GM18502 (cell line): ENCODE data around the gene SLC9A9.
A peak's percentile ranks its signal among the peaks of the same experiment; 100 is the strongest.

Experiments used
- ATAC-seq: cut with Tn5 transposase; IDR thresholded peaks from one replicate; pipeline ENCODE4 v1.9.1; 2021; ENCODE audit warnings: mild to moderate bottlenecking; ENCODE audit not compliant: unreplicated experiment, poor library complexity

Gene SLC9A9

DNA sequence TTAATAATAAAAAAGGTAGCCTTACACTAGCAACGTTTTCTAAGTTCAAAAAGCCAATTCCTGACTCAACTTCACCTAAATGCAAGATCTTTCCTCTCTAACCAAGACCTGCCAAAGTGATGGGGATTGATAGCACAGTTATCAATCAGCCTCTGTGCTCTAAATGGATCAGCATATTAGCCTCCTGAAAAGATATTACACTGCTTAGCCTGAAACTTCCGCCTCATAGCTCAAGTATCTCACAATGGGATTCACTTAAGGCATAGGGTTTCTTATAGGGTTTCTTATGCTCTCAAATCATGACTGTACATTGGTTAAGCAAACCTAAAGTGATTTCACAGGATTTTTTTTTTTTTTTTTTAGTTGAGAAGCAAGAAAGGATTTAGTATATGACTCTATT is 436 bp upstream of the SLC9A9 start:
- ATAC-seq: no peak

DNA sequence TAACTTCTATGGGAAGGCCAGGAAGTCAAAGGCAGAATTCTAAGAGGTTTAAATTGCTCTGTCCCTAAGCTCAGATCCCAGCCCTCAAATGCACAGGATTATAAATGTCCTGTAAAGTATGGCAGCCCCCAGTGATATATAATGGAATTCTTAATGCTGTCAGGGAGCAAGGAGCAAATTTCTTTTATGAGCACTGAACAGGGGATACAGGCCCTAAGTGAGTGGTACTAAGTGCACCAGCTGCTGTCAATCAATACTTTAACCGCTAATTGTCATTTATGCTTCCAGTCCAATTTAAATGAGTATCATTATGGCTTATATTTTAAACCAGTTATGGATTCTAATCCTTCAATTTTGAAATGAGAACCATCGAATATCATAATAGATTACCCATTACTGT is 4.7 kb downstream of the SLC9A9 start:
- ATAC-seq: no peak

DNA sequence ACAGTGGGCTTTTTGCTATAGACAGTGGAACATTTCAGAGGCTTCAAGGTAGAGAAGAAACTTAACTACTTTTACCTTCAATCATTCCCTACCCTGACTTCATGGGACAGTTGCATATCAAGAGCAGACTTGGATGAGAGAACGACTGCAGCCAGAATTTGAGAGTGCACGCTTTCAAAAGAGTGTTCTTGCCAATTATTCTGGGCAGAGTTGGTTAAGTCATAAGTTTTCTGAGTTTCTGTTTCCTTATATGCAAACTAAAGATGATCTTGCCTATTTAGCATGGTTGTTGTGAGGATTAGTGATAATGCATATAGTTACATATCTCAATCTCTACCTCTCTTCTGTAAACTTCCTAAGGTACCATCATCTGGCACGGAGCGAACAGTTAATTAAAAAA is 7.6 kb downstream of the SLC9A9 start:
- no peak for ATAC-seq

DNA sequence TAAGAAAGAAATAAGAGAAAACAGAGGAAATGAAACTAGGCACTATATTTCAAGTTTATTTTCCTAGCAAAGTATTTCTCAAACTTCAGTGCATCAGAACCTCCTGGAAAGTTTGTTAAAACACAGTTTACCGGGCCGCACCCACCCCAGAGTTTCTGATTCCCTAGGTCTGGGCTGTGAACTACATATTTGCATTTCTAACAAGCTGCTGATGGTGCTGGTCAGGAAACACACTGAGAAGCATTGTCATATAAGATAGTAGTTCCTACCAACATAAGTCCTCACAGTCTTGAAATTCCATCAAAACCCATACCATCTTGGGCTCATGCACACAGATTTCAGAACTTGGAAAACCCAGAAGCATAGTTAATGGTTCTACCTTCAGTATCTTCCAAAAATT is 8.3 kb downstream of the SLC9A9 start:
- peak; percentile 61 for ATAC-seq

DNA sequence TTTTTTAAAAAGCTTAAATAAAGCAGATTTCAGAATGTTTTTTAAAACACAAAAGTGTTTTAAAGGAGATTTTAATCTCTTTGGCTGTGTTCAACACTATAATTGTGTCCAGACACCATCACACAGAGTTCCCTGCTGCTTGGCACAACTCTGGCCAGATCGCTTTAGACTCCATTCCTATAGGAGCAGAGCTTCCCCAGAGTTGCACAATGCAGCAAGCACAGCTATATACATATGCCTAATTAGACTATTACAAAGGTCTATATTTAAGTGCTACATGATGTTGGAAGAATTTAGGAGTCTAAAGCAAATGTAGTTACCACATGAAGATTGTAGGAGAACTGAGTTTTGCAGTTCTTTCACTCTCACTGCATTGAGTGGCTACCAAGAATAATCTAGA is 11.2 kb downstream of the SLC9A9 start:
- no peak for ATAC-seq

DNA sequence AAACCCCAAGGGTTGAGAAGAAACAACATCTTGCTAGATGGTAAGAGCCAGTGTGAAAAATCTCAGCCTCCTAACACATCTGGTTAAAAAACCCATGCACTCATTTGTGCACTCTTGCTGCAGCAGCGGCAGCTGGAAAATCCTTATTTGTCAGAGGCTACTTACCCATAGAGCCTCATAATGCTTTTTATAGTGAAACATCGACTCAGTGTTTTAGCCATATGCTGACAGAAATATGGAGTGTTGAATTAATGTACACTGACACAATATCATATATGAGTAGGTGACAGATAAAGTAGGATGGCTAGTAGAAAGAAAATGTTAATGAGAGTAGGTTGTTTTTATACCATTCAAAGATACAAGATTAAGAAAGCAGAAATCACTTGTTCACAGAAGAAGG is 13.0 kb downstream of the SLC9A9 start:
- ATAC-seq: no peak

DNA sequence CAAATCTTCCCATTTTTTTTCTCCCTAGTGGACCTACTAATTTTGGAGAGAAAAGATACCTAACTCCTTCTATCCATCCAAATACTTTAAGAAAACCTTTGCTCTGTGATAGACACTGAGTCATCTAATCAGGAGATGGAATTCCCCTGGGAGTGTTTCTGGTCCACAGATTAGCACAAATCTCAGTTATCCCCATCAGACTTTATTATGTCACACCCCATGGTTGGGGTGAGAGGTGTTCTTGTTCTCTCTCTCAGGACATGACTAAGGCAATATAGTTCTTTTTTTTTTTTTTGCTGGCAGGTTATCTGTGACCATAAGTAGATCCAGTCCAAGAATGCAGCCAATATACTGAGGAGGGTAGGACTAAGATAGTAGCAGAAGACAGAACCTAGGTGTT is 15.8 kb downstream of the SLC9A9 start:
- peak; percentile 66 for ATAC-seq

DNA sequence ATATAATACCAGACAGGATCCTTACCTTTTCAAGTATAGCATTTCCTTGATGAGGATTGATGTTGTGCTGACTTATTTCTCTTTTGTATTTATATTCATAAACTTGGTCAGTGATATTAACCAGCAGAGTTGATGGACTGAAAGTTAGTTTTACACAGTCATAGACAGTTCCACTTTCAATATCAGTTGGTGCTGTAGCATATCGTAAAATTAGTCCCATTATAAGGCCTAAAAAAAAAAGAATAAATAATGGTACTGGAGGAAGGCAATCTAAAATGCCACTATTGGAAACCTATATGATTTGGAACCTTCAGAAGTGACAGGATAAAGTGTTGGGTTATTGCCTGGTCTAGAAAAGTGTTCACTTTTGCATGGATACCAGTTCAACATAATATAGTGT is 16.3 kb downstream of the SLC9A9 start:
- peak; percentile 82 for ATAC-seq

DNA sequence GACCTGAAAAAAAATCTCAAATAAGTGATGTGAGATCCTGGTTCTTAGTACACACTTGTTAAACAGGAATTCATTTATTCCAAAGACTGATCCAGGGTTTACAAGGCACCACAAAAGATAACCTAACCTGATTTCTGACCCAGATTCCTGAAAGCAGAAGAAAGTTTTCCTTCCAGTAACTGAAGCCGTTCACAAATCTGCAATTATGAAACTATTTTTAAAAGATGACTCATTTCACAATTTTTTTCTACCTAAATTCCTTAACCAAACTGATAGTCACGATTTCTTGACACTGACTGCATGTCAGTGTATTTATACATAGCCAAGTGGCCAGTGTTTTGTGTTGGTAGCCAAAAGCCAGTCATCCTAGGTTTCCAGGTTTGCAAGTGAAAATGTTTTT is 17.1 kb downstream of the SLC9A9 start:
- peak; percentile 37 for ATAC-seq

DNA sequence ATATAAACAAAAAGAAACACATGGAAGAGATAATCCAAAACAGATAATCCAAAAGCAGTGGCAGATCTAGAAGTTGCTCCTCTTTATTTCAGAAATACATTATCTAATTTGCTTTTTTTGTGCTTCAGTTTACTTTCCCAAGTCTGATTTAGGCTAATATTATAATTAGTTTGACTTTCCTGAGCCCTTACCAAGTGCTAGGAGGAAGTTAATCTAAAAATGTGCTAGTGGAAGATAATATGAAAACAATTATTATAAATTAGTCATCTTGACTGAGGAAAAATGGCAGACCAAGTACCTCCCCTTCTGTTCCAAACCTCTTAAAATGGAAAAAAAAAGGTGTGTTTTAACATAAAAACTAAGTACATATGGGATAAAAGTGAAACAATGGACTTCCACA is 17.5 kb downstream of the SLC9A9 start:
- no peak for ATAC-seq

DNA sequence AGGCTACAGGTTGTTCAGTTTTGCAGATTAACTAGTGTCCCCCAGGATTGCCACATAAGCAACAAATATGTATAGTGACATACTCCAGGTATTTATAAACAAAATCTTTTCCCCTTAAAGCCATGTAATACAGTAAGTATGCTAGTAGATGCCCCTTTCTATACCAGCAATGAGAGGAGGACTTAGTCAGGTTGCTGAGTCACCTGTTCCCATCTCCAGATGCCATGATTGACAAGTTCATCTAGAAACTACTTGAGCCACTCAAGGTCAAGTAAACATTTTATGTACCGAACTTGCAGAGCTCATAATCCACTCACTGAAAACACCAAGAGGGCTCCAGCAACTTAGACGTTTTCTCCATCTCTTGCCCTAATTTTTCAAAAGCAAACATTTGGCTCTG is 18.2 kb downstream of the SLC9A9 start:
- ATAC-seq: no peak

DNA sequence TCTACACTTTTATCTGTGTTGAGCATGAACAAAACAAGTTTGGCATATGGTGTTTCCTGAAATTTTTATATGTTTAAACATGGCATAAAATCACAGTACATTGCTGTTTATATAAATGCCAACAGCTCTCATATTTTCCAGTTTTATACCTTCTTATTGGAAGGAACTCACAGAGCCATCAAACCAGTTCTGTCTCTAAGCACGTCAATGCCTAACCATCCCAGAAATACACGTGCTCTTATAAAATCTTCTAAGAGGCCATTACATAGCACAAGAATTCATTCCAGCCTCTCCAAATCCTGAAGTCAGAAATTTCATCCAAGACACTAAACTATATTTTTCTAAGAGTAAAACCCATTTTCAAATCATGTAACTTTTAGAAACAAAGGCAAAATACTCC is 20.8 kb downstream of the SLC9A9 start:
- ATAC-seq: no peak

DNA sequence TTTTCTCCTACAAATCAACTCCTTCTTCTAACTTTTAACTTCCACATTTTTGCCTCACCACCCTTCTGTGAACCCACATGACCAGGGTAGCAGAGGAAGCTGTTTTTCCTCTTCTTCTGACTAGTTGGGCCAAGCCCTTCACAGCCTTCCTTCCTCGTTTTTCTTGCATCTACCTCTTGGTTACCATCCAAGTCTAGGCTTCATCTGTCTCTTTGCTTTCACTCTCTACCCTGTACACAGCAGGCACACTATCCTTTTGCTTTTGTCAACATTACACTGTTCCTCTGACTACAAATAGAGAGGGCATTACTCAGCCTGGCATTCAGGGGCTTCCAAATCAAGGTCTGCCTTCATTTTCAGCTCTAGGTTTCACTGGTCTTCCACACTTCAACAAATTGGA is 22.0 kb downstream of the SLC9A9 start:
- no peak for ATAC-seq

DNA sequence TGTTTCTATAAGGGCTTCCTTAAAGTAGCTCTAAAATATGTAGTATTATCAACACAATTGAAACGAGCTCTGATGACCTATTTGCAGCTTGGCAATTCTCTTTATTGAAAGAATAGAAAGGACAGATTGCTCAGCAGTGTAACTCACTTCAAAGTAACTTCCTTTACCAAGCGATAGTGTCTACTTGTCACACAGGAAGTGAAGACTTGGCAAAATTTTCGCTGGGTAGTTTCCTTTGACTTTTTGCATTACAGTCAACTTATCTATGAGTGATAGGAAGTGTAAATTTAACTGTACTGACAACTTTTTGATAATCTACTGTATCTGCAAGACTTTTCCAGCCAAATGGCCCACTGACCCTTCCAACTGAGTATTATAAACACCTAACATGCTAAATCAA is 22.8 kb downstream of the SLC9A9 start:
- ATAC-seq: peak; percentile 57

DNA sequence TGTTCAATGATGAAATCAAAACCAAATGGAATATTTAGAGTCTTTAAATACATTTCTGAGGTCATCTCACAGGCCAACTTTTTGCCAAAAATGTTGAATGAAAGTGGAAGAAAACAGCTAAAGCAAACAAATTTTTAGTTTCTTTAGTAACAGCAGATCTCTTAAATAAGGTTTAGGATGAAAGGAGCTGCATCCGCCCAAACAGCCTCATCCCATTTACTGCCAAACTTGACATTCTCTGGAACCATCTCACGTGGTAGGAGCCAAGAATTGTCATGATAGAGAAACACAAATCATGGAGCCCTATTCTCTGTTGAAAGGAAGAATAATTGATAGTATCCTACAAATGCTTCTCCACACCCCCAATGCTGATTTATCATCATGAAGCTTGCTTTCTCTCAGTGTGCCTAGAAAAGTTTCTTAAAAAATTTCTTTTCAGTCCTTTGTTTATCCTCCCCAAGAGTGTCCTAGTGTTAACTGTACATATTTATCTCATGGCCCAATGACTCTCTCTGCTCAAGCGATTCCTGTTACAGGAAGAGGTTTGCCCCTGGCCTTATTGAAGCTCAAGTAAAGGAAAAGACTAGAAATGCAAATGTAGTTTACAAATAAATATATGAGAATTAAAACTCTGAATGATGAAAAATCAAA is 23.4 kb downstream of the SLC9A9 start:
- no peak for ATAC-seq

DNA sequence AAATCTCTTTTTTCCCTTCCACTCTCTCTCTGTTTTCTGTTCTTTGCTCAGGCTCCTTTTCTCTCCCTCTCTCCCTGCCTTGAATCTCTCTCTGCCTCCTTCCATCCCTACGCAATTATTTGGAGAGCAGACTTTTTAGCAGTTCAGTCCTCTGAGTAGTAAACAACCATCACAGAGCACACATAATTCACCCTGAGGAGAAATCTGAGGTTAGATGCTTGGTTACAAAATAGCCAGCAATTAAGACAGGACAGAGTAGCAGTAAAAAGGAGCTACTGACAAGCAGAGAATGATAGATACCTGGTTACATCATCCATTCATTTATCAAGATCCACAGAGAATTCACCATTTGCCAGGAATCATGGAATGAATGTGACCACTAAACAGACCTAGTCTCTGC is 25.5 kb downstream of the SLC9A9 start:
- no peak for ATAC-seq

DNA sequence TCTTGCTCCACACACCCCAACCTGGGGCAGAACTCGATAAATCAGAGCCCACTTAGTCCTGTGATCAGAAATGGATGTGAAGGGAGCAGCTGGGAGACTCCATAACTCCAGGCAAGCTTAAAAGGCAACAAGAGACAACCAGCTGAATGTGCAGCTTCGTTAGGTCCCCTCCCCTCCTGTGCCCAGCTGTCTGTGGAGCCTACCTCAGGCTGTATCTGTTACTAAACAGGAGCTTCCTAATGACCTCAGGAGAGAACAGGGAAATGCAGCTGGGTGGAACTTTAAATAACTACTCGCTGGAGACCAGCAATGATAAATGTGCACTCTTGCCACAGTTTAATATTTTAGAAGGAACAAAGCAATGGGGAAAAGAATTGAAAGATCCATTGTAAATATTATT is 25.9 kb downstream of the SLC9A9 start:
- no peak for ATAC-seq

DNA sequence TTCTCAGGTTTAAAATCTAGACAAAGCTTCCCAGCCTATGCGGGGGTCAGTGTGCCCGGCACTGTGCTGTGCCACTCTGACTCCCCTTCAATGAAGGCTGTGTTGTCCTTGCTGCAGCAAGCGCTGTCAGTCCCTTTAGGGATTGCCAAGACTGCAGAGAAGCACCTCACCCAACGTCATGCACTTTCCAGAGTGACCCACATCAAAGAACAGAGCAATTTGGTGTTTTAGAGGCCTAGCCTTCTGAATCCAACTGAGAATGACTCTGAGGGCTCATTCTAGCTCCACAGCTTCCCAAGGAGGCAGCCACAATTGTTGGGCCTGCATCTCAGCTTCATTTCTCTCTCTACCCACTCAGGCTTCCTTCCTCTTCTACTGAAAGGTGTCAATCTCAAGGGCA is 26.4 kb downstream of the SLC9A9 start:
- no peak for ATAC-seq

DNA sequence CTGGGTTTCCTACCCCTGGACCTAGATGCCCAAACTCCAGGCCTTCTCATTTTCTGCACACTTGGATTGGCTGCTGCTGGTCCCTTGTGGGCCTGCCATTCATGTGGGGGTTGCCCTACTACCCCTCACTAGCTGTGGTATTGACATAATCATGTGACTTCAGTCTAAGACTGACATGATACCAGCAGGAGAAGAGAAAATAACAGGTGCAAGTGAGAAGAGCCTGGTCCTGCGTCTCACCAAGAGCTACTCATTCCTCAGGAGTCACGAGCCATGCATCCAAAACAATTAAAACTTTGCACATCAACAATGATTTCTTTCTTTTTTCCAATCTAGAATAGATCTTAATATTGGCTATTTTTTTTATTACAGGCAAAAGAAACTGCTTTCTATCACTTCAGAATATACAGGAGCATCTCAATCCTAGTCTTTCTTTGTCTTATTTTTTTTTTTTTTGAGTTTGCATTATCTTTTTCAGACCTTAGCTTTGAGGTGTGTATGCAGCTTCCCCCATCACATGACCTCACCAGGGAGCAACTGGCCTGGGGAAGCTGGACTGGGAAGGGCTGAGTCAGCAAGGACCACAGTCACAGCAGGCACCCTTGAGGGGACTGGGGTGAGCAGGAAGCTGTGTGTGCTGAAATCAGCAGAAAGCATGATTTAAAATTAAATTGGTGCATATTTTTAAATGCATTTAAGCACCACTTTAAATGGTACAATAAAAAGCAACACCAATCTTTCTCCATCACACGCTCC is 27.6 kb downstream of the SLC9A9 start:
- ATAC-seq: no peak

DNA sequence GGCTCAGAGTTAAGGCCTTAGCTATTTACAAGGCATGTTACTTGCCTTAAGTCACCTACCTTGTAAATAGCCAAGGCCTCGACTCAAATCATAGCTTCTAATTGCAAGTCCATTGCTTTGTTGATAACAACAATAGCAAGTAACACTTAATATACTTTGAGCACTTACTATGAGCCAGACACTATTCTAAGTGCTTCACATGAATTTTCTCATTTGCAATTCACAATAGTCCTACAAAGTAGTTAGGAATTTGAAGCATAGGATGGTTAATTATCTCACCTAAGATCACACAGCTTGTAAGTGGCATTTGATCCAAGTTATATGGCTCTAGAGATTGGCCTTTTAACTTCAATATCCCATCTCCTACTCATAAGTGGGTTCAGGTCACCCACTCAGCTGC is 28.4 kb downstream of the SLC9A9 start:
- no peak for ATAC-seq

DNA sequence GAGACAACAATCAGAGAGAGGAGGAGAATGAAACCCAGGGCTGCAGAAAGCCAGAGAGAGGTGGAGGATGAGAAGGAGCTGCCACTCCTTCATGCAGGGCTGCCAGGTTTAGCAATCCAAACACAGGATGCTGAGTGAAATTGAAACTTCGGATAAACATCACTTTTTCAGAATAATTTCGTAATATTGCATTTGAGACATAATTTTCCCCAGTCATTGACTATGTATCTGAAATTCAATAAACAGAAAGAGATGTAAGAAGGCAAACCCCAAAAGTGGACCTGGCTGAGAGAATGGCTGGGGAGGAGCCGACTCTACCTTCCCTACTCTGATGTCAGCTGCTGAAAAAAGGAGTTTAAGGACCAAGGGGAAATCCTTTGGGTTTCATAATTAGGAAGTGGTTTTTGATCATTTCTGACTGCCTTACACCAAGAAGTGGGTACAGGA is 33.8 kb downstream of the SLC9A9 start:
- ATAC-seq: peak; percentile 77

DNA sequence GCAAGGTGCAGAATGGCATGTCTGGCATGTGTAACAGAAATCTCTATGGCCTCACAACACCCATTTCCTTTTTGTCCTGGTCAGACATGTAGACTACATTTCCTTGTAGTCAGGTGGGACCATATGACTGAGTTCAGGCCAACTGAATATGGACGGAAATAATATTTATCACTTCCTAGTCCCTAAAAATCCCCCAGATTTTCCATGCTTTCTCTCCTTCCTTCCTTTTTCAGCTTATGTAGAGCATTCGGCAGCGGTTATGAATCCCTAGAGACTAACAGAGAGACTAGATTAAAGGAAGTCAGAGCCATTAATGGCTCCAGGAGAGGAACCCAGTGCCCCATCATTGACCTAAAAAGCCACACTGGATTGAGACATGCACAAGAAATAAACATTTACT is 35.8 kb downstream of the SLC9A9 start:
- no peak for ATAC-seq
